ENCODE data around the gene PSME2. TPM values are rescaled to one million over a fixed set of nuclear protein-coding genes. Genes with fewer than 3 reads are reported as not detected.

The PSME2 gene
- total and polyA plus RNA-seq, 9 of the 15 experiments (the other 6 are each of a cell fraction or from before 2014, with no cell fraction given) = 111 to 579 (median 159) TPM

- no peak for TF ChIP-seq TSHZ1 (CRISPR knock-in tag; IDR thresholded peaks at IDR 0.05)
- no peak for TF ChIP-seq MTA2 (IDR thresholded peaks at IDR 0.05; ENCODE audit: low read depth)
- no peak for TF ChIP-seq STAT5B (CRISPR knock-in tag; IDR thresholded peaks at IDR 0.05)
- TF ChIP-seq IFI16 (CRISPR knock-in tag; IDR thresholded peaks at IDR 0.05) = no peak
- TF ChIP-seq ZNF561 (CRISPR knock-in tag; conservative IDR thresholded peaks at IDR 0.05) = no peak
- peak; percentile 98 for TF ChIP-seq MGA (IDR thresholded peaks at IDR 0.05)
- no peak for TF ChIP-seq ZNF280B (CRISPR knock-in tag; IDR thresholded peaks at IDR 0.05)
- TF ChIP-seq CAMTA2 (CRISPR knock-in tag; conservative IDR thresholded peaks at IDR 0.05) = no peak
- TF ChIP-seq ZNF707 (CRISPR knock-in tag; conservative IDR thresholded peaks at IDR 0.05) = no peak
Observed at GRCh38 chr14:24195186-24196070, 49.0 kb upstream of the PSME2 start, which contains the start of gene TM9SF1 (continued).

All from K562 (cell line).